Stimulated activated CD4-positive, alpha-beta T cell treated with anti-CD3 and anti-CD28 coated beads, Interleukin-1b, Interleukin-23, amount 100 ng/mL, for 48 hours (primary cell): Measurements from ENCODE around the gene PRPF39.
"Not testable (repeated sequence)": the region's sequence is repeated elsewhere in the genome, so short reads cannot be mapped to it uniquely, and the experiment has no call there.

Experiments
- DNase-seq: peaks from one replicate; pipeline ENCODE4 v3.0.0-alpha.2; 2020

Gene PRPF39

GRCh38 chr14:45140661-45141187 lies 56.8 kb downstream of the PRPF39 start:
- DNase-seq, result no peak

- not testable (repeated sequence) for DNase-seq
Observed at GRCh38 chr14:45142083-45142482, 58.2 kb downstream of the PRPF39 start.

GRCh38 chr14:45144658-45145057 lies 60.7 kb downstream of the PRPF39 start:
- DNase-seq, result no peak

GRCh38 chr14:45145214-45145613 lies 61.3 kb downstream of the PRPF39 start:
- no peak for DNase-seq

- DNase-seq, result no peak
Observed at GRCh38 chr14:45149602-45150001, 65.7 kb downstream of the PRPF39 start.

- DNase-seq, result no peak
Observed at GRCh38 chr14:45150386-45150890, 66.5 kb downstream of the PRPF39 start.

GRCh38 chr14:45156067-45156466 lies 72.2 kb downstream of the PRPF39 start:
- no peak for DNase-seq
